Colon (tissue), 2 donors: ENCODE measurements around the gene CCDC158.
"Not testable (repeated sequence)": the region's sequence is repeated elsewhere in the genome, so short reads cannot be mapped to it uniquely, and the experiment has no call there.

Experiments used
- FAIRE-seq: peaks from 2 replicates; lab custom pipeline; 2012; peaks lifted over from hg19 to GRCh38; lab: Jason Lieb, UNC
- donor health status: control.
- donor health status: control.

CCDC158 gene

DNA sequence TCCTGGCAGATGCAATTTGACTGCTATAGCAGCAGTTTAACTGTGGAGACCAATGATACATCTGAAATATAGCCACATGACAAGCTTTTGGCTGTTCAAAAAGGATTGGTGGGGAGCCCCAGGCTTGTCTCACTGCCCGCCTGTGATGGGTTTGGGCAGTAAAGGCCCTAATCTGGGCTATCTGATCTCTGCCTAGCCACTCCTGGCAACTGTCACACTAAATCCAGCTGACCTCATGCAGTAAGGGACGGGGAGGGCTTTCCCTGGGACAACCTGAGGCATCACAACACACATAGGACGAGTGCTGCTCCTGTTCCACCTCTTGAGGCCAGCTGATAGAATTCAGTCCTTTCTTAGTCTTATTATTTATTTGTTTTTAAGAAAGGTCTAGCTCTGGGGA lies 56.2 kb downstream of the CCDC158 start:
- no peak for FAIRE-seq

GRCh38 chr4:76363556-76364290 lies 57.2 kb downstream of the CCDC158 start:
- FAIRE-seq: no peak

DNA sequence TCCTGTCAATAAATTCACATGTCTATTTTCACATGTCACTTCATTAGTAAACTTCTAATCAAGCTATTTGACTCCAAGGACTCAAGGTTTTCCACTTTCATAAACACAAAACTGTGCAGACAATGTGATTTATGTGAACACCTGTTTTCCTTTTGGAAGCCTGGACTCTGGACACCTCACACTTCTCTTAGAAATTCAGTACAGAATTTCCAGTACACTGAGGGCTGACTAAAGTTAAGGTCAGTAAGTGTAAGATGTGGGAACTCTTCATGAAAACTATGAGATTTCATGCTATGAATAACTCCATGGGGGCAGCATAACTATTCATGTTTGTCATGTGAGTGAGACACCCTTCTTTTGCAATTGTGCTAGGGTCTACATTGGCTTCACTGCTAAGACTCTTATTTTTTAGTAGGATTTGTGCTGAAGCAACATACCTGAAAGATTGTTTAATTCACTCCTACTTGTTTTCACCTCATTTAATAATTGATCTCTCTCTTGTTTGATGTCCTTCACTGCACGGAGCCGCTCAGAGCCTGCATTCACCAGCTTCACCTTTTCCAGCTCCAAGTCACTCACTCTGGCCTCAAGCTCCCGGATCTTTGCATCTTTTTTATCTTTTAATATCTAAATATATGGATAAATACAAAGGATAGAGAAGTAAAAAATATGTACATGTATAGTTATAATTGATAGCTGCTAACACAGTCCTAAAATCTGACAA lies 59.1 kb downstream of the CCDC158 start:
- no peak for FAIRE-seq

- not testable (repeated sequence) for FAIRE-seq
Observed at GRCh38 chr4:76359881-76360466, 61.0 kb downstream of the CCDC158 start.

DNA sequence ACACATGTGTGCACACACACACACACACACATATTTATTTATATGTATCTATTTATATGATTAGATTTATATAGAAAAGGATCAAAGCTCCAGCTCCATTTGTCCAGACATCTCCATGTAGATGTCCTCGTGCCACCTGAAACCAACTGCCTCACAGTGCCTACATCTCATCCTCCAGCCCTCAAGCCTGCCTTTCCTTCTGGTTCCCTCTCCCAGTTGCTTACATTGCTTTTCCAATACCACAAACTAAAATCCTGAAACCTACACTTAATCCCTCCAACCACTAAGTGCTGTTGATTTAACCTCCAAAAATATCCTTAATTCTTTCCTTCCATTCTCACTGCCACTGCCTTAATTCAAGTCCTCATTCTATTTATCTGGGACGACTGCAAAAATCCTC lies 63.0 kb downstream of the CCDC158 start:
- FAIRE-seq: no peak

GRCh38 chr4:76354517-76355473 lies 66.1 kb downstream of the CCDC158 start:
- FAIRE-seq: no peak

DNA sequence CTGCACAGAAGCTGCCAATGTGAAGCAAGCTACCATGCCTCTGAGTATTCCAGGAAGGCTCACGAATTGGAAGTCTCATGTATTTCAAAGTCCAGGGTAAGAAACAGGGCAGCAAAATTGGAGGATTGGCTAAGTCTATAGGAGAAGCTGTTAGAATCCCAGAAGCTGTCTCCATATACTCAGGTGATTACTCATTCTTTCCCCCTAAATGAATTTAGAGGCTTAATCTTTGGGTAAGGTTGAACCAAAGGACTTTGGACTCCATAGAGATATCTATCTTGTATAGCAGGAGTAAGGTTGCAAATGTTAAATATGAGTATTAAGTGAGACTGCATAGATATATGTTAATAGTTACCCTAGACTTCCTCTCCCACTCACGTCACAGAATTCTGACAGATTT lies 78.1 kb downstream of the CCDC158 start:
- FAIRE-seq: no peak

DNA sequence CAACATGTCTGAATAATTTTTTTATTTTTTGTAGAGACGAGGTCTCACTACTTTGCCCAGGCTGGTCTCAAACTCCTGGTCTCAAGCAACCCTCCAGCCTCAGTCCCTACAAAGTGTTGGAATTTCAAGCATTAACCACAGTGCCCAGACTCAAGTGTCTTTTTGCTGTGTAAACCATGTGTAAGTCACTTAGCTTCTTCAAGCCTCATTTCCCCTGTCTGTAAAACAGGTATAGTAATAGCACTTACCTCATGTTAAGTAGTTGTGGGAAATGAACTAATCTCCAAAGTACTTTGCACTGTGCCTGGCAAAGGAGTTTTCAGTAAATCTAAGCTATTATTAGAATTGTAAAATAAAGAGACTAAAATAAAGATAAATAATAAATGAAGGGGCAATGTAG lies 78.8 kb downstream of the CCDC158 start:
- no peak for FAIRE-seq

- no peak for FAIRE-seq
Observed at GRCh38 chr4:76341063-76341462, 79.9 kb downstream of the CCDC158 start.

DNA sequence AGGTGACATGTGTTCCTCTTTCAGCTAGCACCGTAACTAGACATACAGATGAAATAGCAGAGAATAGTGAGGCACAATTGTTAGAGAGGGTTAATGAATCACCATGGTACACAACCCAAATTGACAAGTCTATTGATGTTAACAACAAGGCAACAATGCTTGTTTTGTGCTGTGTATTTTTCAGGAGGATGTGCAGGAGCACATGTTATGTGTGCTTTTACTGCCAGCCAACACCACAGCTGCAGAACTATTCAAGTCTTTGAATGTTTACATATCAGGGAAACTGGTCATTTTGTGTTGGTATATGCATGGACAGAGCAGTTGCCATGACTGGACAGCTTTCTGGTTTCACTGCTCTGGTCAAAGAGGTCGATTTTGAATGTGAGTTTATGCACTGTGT lies 81.6 kb downstream of the CCDC158 start:
- FAIRE-seq: no peak

GRCh38 chr4:76334885-76335284 lies 86.1 kb downstream of the CCDC158 start:
- FAIRE-seq: no peak

DNA sequence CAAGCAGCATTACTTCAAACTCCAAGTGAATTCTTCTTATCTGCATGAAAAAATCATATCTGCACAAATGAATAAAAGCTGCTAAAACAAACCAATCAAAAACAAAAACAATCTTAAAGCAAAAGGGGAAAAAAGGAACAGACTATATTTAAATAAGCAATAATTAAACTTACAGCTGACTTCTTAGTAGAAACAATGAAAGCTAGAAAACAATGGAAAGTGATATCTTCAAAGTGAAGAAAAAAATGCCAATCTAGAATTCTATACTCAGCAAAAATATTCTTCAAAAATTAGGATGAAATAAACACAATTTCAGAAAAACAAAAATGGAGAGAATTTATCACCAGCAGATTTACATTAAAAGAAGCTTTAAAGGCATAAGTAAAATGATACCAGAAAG lies 94.4 kb downstream of the CCDC158 start:
- peak; percentile 14 for FAIRE-seq

DNA sequence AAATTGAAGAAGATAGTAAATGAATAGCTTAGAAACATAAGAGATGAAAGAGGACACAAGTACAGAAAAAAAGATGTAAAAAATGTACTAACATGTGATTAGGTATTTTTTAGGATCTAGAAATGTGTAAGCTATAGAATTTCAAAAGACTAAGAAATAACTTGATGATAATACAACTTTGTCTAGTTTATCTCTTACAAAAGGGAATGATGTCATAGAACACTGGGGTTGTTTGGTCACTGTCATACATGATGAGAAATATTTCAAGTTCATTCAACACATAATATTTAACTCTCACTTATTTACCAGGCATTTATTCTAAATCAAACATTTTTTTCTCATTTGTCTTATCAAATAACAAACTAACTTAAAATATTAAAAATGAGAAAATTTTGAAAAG lies 95.9 kb downstream of the CCDC158 start:
- peak; percentile 10 for FAIRE-seq

- FAIRE-seq: no peak
Observed at GRCh38 chr4:76322236-76322635, 98.7 kb downstream of the CCDC158 start.

DNA sequence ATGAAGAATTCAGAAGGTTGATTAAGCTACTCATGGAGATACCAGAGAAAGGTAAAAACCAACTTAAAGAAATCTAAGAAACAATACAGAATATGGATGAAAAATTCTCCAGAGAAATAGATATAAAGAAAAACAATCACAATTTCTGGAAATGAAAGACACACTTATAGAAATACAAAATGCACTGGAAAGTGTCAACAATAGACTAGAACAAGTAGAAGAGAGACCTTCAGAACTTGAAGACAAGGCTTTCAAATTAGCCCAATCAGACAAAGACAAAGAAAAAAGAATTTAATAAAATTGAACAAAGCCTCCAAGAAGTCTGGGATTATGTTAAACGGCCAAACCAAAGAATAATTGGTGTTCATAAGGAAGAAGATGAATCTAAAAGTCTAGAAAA lies 104.8 kb downstream of the CCDC158 start:
- no peak for FAIRE-seq

DNA sequence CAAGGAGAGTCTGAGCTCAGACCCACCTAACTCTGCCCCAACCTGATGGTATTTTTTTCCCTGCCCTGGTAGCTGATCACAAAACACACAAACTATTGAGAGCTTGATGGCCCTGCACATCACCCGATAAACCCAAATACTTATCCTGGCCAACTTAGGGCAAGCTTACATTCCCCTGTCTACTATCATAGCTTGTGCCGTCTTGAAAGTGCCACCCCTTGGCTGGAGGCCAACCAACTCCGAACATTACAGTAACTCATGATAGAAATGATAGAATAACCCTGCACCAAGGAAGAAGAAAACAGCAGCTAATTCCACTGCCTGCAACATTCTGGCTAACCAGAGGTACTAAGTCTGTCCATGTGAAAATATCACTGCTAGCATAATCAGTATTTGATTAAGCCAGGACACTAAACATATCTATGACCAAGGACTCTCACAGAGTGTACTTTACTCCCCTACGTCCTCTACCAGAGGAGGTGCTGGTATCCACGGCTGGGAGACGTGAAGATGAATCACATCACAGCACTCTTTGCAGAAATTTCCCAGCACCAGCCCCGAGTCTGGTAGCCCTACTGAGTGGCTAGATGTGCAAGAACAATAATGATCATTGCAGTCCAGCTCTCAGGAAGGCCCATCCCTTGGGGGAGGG lies 105.5 kb downstream of the CCDC158 start:
- no peak for FAIRE-seq

GRCh38 chr4:76313547-76313946 lies 107.4 kb downstream of the CCDC158 start:
- no peak for FAIRE-seq

GRCh38 chr4:76312457-76312856 lies 108.5 kb downstream of the CCDC158 start:
- no peak for FAIRE-seq

DNA sequence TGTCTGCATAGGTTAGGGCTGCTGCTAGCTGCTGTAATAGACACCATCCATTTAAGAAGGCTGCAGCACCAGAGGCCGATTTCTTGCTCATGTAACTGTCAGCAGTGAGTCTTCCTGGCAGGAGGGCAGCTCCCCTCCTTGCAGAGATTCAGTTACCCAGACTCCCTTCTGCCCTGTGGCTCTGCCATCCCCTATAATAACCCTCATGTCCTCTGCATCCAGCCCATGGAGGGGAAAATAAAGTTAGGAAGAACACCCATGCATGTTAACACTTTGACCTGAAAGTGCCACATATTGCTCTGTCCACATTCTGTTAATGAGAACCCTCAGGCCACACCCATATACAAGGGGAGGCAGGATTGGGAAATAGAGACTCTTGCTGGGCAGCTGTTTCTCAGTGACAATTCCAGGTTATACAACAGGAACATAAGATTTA lies 109.0 kb downstream of the CCDC158 start:
- FAIRE-seq: no peak

DNA sequence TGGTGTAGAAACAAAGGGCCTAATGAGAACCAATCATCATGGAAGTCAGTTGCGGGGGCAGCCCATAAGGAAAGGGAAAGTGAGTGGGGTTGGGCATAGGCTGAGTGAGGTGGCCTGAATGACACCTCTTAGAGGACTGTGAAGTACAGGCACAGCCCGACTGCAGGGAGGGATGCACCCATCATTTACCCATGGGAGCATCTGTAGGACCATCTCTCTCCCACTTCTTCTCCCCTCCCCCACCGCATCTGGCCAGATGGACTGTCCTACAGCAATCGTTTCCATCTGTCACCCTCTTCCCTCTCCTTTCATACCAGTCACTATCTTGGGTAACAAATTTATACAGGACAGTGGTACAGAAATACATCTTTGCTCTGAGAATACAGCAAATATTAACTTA lies 110.3 kb downstream of the CCDC158 start:
- FAIRE-seq: no peak

DNA sequence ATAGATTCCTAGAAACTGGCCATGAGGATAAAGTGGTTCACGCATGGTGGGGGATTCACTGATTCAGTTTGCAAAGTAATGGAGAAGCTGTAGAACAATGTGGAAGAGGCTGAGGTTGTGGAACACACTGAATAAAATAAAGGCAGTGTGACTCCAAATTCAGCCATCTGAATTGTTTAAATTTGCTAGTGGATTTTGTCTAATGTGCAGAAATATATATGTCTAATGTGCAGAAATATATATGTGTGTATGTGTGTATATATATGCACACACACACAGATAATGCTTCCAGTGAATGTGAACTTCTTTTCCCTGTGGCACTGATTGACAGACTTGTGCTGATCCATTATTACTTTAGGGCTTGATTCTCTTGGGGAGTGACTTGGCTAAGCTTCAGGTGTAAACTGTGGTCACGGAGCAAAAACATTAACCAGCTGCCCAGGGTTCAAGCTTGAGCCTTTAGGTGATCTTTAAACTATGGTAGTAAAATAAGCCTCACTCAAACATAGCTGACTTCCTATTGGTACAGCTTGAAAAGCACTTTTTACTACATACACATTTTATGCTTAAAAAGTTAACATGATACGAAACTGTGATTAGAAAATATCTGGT lies 110.9 kb downstream of the CCDC158 start:
- FAIRE-seq: no peak
